Sigmoid colon (tissue), 7 donors: ENCODE measurements around the gene CHD5. TPM values are rescaled to one million over a fixed set of nuclear protein-coding genes. Genes with fewer than 3 reads are reported as not detected.

Source experiments
- DNase-seq: peaks from one replicate; pipeline ENCODE4 v3.0.0-alpha.2; 2019
- H3K27ac ChIP-seq, 4 donors: fragments of 200-600 bp; sonication (generic); one replicate each; pipeline ENCODE4 v1.5.1; 2016 to 2019; ENCODE audit warnings: mild to moderate bottlenecking in 1 of 4
- H3K27me3 ChIP-seq, 3 donors: fragments of 200-600 bp; sonication (generic); one replicate each; pipeline ENCODE4 v1.5.1; 2019; ENCODE audit warnings: mild to moderate bottlenecking in 1 of 3
- H3K36me3 ChIP-seq, 4 donors: fragments of 200-600 bp; sonication (generic); one replicate each; pipeline ENCODE4 v1.5.1; 2016 to 2019
- H3K4me1 ChIP-seq, 4 donors: fragments of 200-600 bp; sonication (generic); one replicate each; pipeline ENCODE4 v1.5.1; 2017 to 2019
- H3K4me3 ChIP-seq, 4 donors: fragments of 200-600 bp; sonication (generic); one replicate each; pipeline ENCODE4 v1.5.1; 2017 to 2019; ENCODE audit warnings: mild to moderate bottlenecking in 2 of 4, moderate library complexity in 1 of 4
- H3K9me3 ChIP-seq, 4 donors: fragments of 200-600 bp in 3 of 4; sonication (generic) in 3 of 4; one replicate each; pipeline versions ENCODE4 v1.5.1 to v1.6.1; 2013 to 2019
- CTCF ChIP-seq, 4 experiments: fragments of 450-650 bp in 3 of 4; fragments of 200-600 bp in 1 of 4; IDR thresholded peaks; one replicate each; pipeline ENCODE4 v1.5.1; 2016 to 2019; ENCODE audit warnings: antibody characterized with exemption in 4 of 4, mild to moderate bottlenecking in 3 of 4, moderate library complexity in 2 of 4
- EP300 ChIP-seq, 4 donors: sonication (generic); formaldehyde crosslinking; IDR thresholded peaks; one replicate each; pipeline ENCODE4 v1.6.1; 2017; ENCODE audit warnings: antibody characterized with exemption in 4 of 4
- POLR2A ChIP-seq, 2 donors: fragments of 450-650 bp; IDR thresholded peaks; one replicate each; pipeline ENCODE4 v1.6.1; 2016; ENCODE audit warnings: antibody characterized with exemption in 2 of 2, mild to moderate bottlenecking in 2 of 2, moderate library complexity in 2 of 2
- POLR2AphosphoS5 ChIP-seq, 4 donors: sonication (generic); formaldehyde crosslinking; IDR thresholded peaks; one replicate each; pipeline ENCODE4 v1.6.1; 2017; ENCODE audit warnings: antibody characterized with exemption in 4 of 4
- WGBS, 2 donors: extraction: QIAGEN DNeasy Blood & Tissue Kit; methylation state at CpG; one replicate each; pipeline ENCODE4 v1.1.7; 2013; 5-methylcytosine and 5-hydroxymethylcytosine counted together
- intact Hi-C: fragments of 100-400 bp; cut with DNase I; formaldehyde crosslinking; loops from one replicate; pipeline ENCODE4 v1.15.1; 2023
- polyA plus RNA-seq, 3 donors: library from polyadenylated mRNA; stranded (reverse); fragments of 200-250 nt; gene quantifications; one replicate each; pipeline ENCODE4 v1.2.3, GENCODE V29; 2013
- total RNA-seq, 4 donors: library from RNA; depleted of rRNA; stranded (reverse); fragments of >200 nt; gene quantifications; one replicate each; pipeline ENCODE4 v1.1.0, GENCODE V29; 2016
- donor health status: healthy with polysubstance abuse.
- donor health status: Bipolar disorder and iron deficiency.
- donor health status: healthy.

CHD5 gene
- total and polyA plus RNA-seq, 7 donors = 0.49 to 2.8 (median 1.4) TPM; not detected in 2

DNA sequence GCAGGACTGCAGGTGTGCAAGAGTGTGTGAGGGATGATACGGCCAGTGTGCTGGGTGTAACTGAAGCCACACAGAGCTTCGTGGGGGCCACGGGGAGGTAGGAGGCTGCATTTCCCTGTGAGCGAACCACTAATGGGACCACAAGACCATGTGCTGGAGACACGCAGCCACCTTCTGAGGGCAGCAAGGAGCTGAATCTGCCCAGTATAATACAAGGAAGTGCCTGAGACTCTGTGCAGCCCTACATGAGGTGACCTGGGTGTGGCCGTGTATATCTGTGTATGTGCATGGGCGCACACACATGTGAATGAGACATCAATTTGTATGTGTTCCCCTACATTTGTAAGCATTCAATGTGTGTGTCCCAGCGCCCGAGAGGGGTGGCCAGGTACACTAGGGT is 50.8 kb downstream of the CHD5 start:
- Histone ChIP-seq H3K9me3 (peaks cover 0 to 5% (median 0%) of the 10 kb centered on the region in 4 donors), H3K4me3 (no peak overlapping the region), H3K4me1 (peaks cover 0 to 11% (median 8%) of the 10 kb centered on the region in 4 donors), H3K27me3 (peaks cover 0 to 16% (median 13%) of the 10 kb centered on the region in 3 donors), H3K27ac (no peak overlapping the region), H3K36me3 (no peaks in the 10 kb centered on the region)
- intact Hi-C loops = no loop called here
- TF ChIP-seq POLR2A (IDR thresholded peaks at IDR 0.05) = no peak
- TF ChIP-seq CTCF (IDR thresholded peaks at IDR 0.05) = no peak
- no peak for TF ChIP-seq POLR2AphosphoS5 (IDR thresholded peaks at IDR 0.05)
- 60 to 78% methylated on average over 9 of the region's 9 CpGs for WGBS, 2 donors
- DNase-seq = peak; percentile 17

- H3K27ac ChIP-seq = no peak overlapping the region
- no peaks in the 10 kb centered on the region for H3K36me3 ChIP-seq
- no peak overlapping the region for H3K4me3 ChIP-seq
- H3K27me3 ChIP-seq = peaks cover 0 to 23% (median 15%) of the 10 kb centered on the region in 3 donors
- peak; percentile 53 for DNase-seq
- intact Hi-C loops = no loop called here
- WGBS, 2 donors = 95% methylated on average over 34 of the region's 34 CpGs
- H3K4me1 ChIP-seq = peaks cover 0 to 11% (median 8%) of the 10 kb centered on the region in 4 donors
- peaks cover 0 to 5% (median 0%) of the 10 kb centered on the region in 4 donors for H3K9me3 ChIP-seq
- no peak for TF ChIP-seq CTCF (IDR thresholded peaks at IDR 0.05)
- no peak for TF ChIP-seq POLR2A (IDR thresholded peaks at IDR 0.05)
- TF ChIP-seq EP300 (IDR thresholded peaks at IDR 0.05) = no peak
- TF ChIP-seq POLR2AphosphoS5 (IDR thresholded peaks at IDR 0.05) = no peak
These were observed 51.6 kb downstream of the CHD5 start for GRCh38 chr1:6128276-6129081.

GRCh38 chr1:6127587-6128163 is 52.4 kb downstream of the CHD5 start:
- H3K36me3 ChIP-seq = no peaks in the 10 kb centered on the region
- WGBS, 2 donors = 8 to 26% methylated on average over 41 of the region's 41 CpGs
- peak; percentile 65 for DNase-seq
- intact Hi-C loops = no loop called here
- peaks cover 0 to 23% (median 15%) of the 10 kb centered on the region in 3 donors for H3K27me3 ChIP-seq
- TF ChIP-seq POLR2A (IDR thresholded peaks at IDR 0.05) (no peak), EP300 (IDR thresholded peaks at IDR 0.05) (no peak), CTCF (IDR thresholded peaks at IDR 0.05) (no peak), POLR2AphosphoS5 (IDR thresholded peaks at IDR 0.05) (no peak)
- H3K4me1 ChIP-seq = peaks cover 0 to 11% (median 8%) of the 10 kb centered on the region in 4 donors
- peaks cover 0 to 5% (median 0%) of the 10 kb centered on the region in 4 donors for H3K9me3 ChIP-seq
- no peak overlapping the region for H3K27ac ChIP-seq
- H3K4me3 ChIP-seq = peak overlapping the region in 3 of 4 donors; percentile 9 to 26 (median 17)

DNA sequence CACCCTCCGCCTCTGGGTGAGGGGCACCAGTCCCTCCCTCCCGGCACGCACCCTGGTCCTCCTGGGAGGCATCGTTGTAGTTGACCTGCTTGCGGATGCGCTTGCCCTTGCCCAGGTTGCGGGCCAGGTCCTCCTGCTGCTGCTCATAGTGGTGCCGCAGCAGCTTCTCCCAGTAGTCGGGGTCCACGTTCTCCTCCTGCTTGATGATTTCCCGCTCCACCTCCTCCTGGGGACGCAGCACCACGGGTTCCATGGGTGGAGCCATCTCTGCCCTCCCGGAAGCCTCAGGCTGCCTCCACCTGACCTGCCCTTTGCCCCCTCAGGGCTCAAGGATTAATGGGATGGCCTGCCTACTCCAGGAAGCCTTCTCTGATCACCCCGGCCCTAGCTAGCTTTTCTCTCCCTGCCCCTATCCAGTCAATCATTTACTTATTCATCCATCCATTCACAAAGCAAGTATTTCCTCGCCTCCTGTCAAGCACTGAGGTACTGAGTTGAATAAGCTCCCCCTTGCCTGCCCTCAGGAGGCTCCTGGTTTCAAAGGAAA is 53.5 kb downstream of the CHD5 start:
- intact Hi-C loops = no loop called here
- peaks cover 0 to 11% (median 8%) of the 10 kb centered on the region in 4 donors for H3K4me1 ChIP-seq
- H3K27me3 ChIP-seq = peaks cover 0 to 23% (median 15%) of the 10 kb centered on the region in 3 donors
- 64 to 87% methylated on average over 16 of the region's 16 CpGs for WGBS, 2 donors
- H3K27ac ChIP-seq = no peak overlapping the region
- DNase-seq = peak; percentile 39
- no peak for TF ChIP-seq POLR2AphosphoS5 (IDR thresholded peaks at IDR 0.05)
- TF ChIP-seq POLR2A (IDR thresholded peaks at IDR 0.05) = no peak
- TF ChIP-seq EP300 (IDR thresholded peaks at IDR 0.05) = no peak
- no peak for TF ChIP-seq CTCF (IDR thresholded peaks at IDR 0.05)
- no peak overlapping the region for H3K4me3 ChIP-seq
- H3K9me3 ChIP-seq = no peaks in the 10 kb centered on the region
- no peaks in the 10 kb centered on the region for H3K36me3 ChIP-seq
